NB4 (cell line): ENCODE data around the gene FANCC.

Experiments
- MYC ChIP-seq: IDR thresholded peaks from 2 replicates; pipeline ENCODE4 v1.6.1; 2011; ENCODE audit warnings: low read depth, low read length
- POLR2A ChIP-seq: IDR thresholded peaks from 2 replicates; pipeline ENCODE4 v1.6.1; 2011; ENCODE audit warnings: mild to moderate bottlenecking; ENCODE audit not compliant: insufficient read length; ENCODE audit errors: extremely low read depth
- TF ChIP-seq, protein P1 (sequence below): IDR thresholded peaks from one replicate; pipeline ENCODE4 v1.5.1; 2012; ENCODE audit warnings: low read depth, low read length
- TF ChIP-seq, protein P2 (sequence below): IDR thresholded peaks from 2 replicates; pipeline ENCODE4 v1.6.1; 2011; ENCODE audit warnings: low read depth, low read length

DNA sequence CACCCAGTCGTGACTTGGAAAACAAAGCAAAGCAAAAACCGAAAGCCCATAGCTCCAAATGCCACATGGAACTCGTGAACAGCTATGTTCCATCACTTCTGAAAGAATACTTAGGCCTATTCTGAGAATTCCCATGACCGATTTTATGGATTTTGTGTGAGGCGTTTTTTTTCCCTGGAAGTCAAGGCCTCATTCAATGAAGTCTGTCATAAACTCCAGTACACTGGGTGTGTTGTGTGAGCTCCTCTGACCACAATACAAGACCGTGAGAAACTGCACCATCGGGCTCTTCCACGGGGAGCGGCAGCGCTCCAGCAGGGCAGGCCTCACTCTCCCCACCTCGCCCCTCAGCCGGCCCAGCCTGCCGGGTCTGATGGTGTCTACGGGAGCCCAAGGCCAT is 209.5 kb downstream of the FANCC start:
- TF ChIP-seq, protein P1, sequence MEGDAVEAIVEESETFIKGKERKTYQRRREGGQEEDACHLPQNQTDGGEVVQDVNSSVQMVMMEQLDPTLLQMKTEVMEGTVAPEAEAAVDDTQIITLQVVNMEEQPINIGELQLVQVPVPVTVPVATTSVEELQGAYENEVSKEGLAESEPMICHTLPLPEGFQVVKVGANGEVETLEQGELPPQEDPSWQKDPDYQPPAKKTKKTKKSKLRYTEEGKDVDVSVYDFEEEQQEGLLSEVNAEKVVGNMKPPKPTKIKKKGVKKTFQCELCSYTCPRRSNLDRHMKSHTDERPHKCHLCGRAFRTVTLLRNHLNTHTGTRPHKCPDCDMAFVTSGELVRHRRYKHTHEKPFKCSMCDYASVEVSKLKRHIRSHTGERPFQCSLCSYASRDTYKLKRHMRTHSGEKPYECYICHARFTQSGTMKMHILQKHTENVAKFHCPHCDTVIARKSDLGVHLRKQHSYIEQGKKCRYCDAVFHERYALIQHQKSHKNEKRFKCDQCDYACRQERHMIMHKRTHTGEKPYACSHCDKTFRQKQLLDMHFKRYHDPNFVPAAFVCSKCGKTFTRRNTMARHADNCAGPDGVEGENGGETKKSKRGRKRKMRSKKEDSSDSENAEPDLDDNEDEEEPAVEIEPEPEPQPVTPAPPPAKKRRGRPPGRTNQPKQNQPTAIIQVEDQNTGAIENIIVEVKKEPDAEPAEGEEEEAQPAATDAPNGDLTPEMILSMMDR, result no peak
- TF ChIP-seq MYC (no peak), POLR2A (no peak)
- TF ChIP-seq, protein P2, sequence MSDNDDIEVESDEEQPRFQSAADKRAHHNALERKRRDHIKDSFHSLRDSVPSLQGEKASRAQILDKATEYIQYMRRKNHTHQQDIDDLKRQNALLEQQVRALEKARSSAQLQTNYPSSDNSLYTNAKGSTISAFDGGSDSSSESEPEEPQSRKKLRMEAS, result no peak
